ENCODE data around the gene MVD.
A peak's percentile ranks its signal among the peaks of the same experiment; 100 is the strongest.

MVD gene

GRCh38 chr16:88653101-88653500 lies 9.8 kb downstream of the MVD start:
- no peak for TF ChIP-seq CTCF (IDR thresholded peaks at IDR 0.05; ENCODE audit: low read depth, low read length)
- no peak overlapping the region for H3K4me3 ChIP-seq (ENCODE audit: low read depth, low read length)

GRCh38 chr16:88652762-88653063 lies 10.2 kb downstream of the MVD start:
- no peak for TF ChIP-seq CTCF (IDR thresholded peaks at IDR 0.05; ENCODE audit: low read depth, low read length)
- H3K4me3 ChIP-seq (ENCODE audit: low read depth, low read length) = no peak overlapping the region

- no peak for TF ChIP-seq CTCF (IDR thresholded peaks at IDR 0.05; ENCODE audit: low read depth, low read length)
- no peak overlapping the region for H3K4me3 ChIP-seq (ENCODE audit: low read depth, low read length)
These were observed 10.7 kb downstream of the MVD start for GRCh38 chr16:88651989-88652761.

GRCh38 chr16:88651276-88651988 lies 11.5 kb downstream of the MVD start:
- no peak for TF ChIP-seq CTCF (IDR thresholded peaks at IDR 0.05; ENCODE audit: low read depth, low read length)
- peak overlapping the region; percentile 61 for H3K4me3 ChIP-seq (ENCODE audit: low read depth, low read length)

GRCh38 chr16:88650749-88651275 lies 12.1 kb downstream of the MVD start, which contains the start of gene CYBA:
TSS of gene CYBA (minus strand) at chr16:88651053. CDS start at chr16:88651013, 40 bp downstream.
- no peak for TF ChIP-seq CTCF (IDR thresholded peaks at IDR 0.05; ENCODE audit: low read depth, low read length)
- peak within 1 kb of the TSS; percentile 61 for H3K4me3 ChIP-seq (ENCODE audit: low read depth, low read length)

- peak overlapping the region; percentile 61 for H3K4me3 ChIP-seq (ENCODE audit: low read depth, low read length)
- TF ChIP-seq CTCF (IDR thresholded peaks at IDR 0.05; ENCODE audit: low read depth, low read length) = no peak
These were observed 12.8 kb downstream of the MVD start for GRCh38 chr16:88649924-88650748.
